A172 (cell line): Measurements from ENCODE around the gene FKBP11. TPM values are rescaled to one million over a fixed set of nuclear protein-coding genes. Genes with fewer than 3 reads are reported as not detected.

ENCODE experiments used
- DNase-seq: peaks from one replicate; pipeline ENCODE4 v3.0.0-alpha.2; 2015; ENCODE audit warnings: low spot score
- total RNA-seq: library from RNA; depleted of rRNA; stranded (reverse); fragments of >200 nt; shearing (Covaris generic); gene quantifications from 2 replicates; pipeline ENCODE4 v1.2.3, GENCODE V29; 2014; rRNA removed

The FKBP11 gene
- total RNA-seq = 2.8 and 3.3 TPM in 2 replicates

DNA sequence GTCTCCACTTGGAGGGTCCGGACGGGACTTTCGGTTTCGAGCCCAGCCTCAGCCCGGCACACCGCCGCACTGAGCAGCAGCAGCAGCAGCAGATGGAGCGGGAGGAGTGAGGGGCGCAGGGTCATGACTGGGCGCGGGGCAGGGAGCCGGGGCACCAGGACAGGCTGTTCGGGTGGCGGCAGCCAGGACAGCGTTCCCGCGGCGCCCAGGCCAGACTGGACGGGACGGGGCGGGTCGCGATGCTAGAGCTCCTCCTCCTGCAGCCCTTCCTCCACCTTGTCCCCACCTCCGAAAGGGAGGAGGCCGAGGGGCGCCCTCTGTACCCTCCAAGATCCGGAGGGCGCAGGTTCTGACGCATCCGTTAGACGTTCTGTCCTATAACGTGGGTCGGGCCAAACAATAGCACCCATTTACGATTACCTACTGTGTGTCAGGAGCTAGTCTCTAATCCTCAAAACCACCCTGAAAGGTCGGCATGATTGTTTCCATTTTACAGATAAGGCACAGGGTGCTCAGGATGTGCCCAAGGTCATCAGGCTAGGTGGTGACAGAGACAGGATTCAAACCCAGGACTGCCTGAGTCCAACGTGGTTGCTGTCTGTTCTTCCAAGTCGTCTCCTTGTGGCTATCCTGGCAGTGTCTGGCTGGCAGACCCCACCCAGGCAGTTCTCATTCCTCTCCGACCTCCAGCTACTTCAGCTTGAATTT, at the start of gene FKBP11:
Gene FKBP11, minus strand, starts transcription at position 189 of the 708 bp plus-strand sequence. Its CDS starts 64 bp downstream, at position 125.
- DNase-seq = no peak

DNA sequence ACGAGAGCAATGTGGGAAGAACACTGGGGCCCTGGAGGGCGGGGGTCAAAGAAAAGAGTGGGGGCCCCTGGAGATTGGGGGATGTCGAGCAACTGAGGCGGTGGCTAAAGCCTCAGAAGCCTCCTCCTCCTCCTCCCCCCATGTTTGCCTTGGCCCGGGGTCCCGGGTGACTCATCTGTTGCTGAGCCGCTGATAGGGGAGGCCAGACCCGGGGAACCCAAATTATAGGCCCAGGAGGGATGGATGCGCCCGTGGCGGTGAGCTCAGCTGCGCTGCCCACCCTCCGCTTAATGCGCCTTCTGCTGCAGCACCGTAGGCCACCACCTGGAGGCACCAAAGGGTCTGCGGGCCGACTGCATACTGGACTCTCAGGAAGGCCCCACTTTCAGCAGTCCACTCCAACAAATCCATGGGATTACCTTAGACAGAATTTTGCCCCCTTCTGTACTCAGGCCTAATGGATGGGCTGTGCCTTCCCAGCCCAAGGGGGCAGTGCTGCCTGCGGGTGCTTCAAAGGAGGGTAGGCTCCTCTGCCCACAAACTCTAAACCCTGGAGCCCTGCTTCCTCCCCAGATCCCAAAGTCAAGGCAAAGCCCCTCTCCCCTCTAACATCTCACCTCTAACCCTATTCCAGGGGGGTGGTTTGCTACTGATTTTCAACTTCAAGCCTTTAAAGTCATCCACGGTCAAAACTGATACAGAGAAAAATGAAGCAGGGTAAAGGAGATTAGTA, 48.8 kb upstream of the FKBP11 start:
- DNase-seq = no peak

DNA sequence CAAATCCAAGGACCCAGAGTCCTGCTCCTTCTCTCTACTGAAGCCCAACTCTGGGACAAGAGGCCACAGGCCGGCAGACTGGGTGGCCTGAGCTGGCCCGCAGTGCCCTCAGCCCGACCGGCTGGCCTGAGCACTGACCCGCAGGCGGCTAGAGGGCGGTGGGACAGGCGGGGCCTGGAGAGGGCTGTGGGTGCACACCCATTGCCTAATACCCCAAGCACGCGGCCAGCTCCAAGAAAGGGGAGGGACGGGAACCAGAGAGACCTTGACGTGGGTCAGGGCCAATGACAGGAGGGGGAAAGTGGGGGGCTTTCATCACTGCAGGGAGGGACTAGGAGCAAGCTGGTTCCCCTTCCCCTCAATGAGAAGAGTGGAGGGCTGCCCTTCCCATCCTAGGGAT, 48.2 kb upstream of the FKBP11 start:
- no peak for DNase-seq

DNA sequence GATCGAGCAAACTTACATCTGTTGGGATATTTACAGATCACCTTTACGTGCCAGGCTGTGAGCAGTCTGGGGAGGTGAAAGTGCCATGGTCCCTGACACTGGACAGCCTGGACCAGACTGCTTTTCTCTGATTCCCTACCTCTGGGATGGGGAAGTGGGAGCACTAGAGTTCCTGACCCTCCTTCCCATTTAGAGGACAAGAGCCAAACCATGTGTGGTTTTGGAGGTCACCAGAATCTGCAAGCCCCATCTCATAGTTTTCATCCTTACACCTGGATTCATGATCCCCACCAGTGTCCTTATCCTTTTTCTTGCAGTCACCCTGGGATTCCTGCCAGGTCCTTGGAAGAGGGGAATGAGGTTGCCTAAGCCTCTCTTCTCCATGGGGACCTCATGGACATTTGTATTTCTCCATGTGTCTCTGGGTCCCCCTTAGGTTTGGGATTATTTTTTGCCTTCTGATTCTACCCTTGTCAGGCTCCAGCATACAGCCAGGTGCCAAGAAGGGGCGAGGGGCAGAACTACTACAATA, 47.7 kb upstream of the FKBP11 start:
- no peak for DNase-seq

DNA sequence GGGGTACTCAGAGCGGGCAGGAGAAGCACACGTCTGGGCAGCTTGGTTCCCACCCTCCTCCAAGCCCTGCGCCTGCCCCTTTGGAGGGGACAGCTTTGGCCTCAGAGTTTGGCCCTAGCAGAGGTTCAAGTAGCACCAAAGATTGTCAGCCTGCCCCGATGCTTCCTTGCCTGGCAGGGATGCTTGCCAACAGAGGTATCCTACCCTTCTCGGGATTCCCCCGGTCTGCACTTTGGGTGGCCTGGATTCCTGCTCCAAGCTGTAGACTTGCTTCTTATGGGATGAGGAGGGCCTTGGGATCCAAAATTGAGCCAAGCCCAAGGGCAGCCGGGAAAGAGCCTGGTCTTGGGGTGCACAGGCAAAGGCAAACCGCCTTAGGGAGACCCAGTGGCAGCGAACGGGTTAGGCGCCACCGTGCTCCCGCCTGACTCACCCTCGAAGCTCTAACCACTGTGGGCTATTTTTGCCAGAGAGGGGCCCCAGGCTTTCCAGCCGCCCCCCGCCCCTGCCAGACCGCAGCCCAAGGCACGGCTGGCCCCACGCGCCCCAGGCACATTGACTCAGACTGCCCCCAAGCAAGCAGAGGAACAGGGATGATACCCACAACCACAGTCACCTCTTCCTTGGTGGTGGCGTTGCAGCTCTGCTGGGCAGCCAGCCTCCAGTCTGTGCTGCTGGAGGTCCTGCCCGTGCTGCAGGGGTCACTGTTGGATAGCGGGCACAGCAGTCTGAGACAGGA, 47.1 kb upstream of the FKBP11 start:
- no peak for DNase-seq

DNA sequence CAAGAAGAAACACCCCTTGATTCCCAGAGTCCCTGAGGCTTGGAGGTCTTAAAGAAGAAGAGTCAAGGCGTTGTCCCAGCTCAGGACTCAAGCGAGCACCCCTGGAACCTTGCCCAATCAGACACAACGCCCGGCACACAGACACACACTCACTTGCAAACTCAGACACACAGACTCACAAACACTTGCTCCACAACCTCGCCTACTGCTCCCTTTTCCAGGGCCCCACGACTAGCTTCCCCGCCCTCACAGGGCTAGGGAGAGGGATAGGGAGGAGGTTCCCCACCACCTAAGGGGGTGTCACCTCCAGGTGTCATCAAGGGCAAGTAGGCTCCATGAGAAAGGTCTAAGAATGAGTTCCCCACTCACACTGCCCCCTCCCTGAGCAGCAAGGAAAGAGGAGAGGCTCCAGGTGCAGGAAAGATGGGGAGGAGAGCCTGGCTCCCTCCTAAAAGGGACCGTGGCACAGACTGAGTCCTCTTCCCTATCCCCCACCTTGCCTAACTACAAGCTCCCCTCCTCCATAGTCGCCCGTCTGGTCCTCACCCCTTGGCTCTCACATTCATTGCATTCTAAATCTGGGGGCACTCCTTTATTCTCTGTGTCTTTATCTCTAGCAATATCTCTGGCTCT, 45.5 kb upstream of the FKBP11 start:
- no peak for DNase-seq

DNA sequence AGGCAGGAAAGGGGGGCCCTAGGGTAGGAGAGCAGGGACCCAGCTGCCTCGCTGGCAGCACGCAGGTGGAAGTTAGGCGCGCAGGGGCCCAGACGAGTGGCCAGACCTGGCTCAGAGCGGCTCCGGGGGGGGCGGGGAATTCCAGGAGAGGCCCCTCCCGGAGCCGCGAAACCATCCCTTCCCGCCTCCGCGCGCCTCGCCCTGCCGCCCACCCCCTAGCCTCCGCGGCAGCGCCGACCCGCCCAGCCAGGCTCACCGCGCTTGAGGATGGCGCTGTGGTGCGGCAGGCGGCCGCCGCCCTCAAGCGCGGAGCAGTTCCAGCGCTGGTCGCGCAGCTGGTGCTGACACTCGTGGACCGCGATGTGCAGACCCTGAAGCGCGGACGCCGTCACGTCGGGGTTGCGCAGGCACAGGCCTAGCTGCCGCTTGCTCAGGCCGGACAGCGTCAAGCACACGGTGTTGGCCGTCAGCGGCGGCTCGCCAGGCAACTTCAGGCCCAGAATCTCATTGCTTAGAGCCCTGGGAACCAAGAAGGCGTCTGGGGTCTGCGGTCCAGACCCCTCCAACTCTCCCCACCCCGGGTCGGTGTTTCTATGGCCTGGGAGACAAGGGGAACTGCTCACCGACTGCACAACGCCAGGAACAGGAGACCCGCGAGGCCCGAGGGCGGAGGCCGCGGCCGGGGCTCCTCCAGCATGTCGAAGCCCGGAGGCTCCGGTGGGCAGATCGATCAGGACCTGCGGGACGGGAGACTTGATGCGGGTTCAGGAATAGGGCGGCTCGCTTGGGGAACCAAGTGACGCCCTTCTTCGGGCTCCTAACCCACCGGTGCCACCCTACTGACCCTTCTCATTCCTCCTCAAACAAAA, 44.8 kb upstream of the FKBP11 start:
- DNase-seq = no peak

DNA sequence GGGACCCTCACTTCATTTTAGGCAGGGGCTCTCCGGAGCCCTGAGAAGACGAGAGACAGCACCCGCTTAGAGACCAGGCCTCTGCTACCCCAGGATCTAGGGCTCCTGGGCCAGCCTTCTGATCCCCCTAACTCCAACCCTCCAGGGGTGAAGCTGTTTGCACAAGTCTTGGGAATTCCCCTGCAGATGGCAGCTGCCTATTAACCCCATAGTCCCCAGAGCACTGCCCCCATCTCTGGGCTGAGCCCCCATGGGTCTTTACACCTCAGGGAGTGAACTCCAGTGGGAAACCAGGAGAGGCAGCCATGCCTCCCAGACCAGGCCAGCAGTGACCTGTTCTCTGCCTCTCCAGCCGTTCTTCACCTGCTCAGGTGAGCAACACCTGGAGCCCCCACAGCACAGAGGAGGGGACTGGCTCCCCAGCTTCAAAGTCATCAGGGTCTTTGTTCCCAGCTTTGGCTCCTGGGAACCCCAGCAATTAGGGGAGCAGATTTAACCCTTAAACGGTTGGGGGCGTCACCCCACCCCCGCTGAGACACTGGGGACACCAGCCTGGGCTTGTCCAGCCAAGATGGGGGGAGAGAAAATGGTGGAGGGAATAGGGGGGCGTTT, 44.0 kb upstream of the FKBP11 start:
- no peak for DNase-seq

DNA sequence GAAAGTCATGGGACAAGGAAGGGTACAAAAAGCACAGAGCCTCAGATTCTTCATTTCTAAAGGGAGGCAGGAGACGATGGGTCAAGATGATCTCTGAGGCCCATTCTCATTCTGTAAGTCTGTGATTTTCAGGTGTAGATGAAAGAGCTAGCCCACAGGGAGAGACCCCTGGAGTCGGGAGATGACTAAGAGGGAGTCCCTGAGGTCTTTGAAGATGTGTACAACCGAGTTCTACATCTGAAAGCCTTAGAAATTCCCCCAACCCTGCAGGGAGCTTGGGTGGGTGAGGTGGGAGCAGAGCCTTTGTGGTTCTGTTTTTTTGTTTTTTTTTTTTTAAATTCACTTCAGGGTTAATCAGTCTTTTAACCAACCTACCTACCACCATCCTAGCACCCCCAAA, 43.2 kb upstream of the FKBP11 start:
- no peak for DNase-seq

DNA sequence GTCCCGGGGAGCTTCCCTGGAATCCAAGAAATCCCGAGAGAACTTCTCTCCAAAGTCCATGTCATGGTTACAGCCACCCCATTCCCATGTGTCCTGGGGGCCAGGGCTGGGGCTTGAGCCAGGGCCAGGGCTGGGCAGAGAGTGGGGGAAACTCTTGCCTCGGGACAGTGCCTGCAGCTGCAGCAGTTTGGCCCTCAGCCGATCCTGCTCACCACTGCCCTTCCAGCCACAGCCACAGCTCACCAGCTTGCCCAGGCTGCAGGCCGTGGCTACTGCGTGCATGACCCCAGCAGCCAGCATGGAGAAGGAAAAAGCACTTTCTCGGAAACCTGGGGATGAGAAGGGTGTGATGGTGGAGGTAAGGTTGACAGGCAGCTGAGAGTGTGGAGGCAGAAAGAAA, 42.7 kb upstream of the FKBP11 start:
- DNase-seq = no peak

DNA sequence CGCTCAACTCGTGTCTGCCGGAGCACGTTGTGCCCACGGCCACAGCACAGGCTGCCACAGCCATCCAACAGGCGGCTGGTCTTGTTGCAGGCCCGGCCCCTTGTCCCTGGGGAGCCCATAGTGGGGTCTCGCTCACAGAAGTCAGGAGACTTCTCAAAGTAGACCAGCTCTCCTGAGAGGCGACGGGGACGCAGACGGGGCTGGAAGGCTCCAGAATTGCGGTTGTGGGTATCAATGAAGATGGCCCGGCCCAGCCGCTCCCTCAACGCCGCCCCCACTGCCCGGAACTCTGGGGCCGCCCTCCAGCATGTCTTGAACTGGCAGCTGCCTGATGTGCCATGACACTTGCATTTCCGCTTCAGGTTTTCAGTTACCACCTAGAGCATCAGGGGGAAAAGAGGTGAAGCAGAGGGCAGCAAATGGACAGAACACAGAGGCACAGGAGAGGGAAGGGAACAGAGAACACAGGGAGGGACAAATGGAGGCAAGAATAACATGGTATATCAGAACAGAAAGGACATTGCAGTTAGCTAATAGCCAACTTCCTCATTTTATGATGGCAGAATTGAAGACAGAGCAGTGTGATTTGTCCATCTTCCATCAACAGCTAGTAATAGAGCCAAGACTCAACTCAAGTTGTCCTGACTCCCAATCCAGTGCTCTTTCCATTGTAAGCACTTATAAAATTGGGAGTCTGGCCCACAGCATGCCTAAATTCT, 41.0 kb upstream of the FKBP11 start:
- no peak for DNase-seq

DNA sequence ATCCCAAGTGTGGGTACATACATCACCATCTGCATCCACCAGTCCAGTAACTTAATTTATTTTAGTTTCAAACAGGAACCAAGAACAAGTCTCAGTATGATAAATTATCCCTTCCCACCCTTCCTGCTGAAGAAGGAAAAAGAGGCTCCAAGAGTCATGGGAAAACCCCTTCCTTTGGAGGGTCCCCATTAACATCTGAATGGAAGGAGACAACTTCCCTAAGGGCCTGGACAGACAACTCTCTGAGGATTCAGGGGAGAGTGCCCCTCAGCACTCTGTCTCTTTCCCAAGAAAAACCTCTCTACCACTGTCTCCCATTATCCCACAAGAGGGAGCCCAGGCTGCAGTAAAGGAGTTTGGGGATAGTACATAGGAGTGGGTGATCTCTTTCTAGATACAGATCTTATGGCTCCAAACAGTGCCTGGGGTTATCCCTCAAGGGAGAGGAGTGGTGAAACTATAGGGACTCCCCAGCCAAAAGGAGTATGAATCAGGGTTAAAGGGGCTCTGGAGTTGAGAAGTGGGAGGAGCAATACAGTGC, 40.1 kb upstream of the FKBP11 start:
- peak; percentile 16 for DNase-seq

DNA sequence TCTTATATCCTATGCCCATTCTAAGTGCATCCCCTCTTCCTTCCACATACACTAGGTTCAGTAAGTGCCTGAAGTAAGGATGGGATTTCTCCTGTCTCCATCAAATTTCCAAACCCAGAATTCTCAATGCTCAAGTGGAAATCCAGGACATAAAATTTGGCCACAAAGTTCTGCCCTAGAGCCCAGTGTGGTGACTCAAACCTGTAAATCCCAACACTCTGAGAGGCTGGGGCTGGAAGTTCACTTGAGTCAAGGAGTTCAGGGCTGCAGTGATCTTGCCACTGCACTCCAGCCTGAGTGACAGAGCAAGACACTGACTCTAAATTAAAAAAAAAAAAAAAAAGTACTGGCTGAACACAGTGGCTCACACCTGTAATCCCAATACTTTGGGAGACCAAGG, 36.5 kb upstream of the FKBP11 start:
- DNase-seq = no peak

DNA sequence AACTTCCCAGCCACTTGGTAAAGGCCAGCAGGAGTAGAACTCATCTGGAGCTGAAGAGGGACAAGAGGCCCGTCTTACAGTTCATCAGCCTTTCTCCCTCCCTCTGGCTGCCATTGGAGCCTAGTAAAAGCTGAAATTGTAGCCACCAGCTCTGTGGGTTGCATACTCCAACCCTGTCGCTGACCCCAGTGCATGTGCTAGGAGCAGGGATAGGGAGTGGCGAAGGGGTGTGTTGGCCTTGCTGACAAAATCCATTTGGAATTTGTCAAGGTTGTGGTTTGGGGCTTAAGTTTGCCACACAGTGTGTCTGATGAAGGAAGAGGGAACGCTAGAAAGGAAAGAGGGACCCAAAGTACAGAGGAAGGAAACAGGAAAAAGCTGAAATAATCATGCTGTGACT, 36.0 kb upstream of the FKBP11 start:
- peak; percentile 43 for DNase-seq

DNA sequence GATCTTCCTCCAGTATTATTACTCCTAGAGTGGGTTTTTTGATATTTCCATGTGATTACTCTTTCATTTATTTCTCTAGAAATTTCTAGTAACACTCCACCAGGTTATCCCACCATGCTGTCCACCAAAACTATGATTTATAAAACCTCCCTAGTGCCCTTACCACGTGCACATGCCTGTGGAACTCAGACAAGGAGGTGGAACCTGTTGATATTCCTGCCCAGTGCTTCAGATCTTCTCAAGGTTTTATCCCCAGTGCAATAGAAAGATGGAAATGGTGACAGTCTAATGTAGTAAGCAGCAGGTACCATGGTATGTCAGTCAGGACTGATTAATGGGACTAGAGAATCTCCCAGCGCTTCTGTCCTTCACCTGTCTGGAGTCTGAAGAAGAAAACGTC, 35.5 kb upstream of the FKBP11 start:
- DNase-seq = no peak

DNA sequence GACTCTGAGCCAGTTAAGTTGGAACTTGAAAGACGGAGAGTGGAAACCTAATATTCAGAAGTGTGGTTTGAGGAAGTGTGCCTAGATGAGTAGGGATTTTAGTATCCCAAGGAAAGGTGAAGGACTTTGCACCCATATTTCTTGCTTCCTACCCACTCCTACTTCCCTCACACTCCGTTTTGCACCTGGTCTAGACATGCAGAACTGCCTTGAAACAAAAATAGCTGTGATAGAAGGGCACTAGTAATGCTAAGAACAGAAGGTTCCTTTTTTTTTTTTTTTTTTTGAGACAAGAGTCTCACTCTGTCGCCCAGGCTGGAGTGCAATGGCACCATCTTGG, 32.7 kb upstream of the FKBP11 start:
- no peak for DNase-seq

DNA sequence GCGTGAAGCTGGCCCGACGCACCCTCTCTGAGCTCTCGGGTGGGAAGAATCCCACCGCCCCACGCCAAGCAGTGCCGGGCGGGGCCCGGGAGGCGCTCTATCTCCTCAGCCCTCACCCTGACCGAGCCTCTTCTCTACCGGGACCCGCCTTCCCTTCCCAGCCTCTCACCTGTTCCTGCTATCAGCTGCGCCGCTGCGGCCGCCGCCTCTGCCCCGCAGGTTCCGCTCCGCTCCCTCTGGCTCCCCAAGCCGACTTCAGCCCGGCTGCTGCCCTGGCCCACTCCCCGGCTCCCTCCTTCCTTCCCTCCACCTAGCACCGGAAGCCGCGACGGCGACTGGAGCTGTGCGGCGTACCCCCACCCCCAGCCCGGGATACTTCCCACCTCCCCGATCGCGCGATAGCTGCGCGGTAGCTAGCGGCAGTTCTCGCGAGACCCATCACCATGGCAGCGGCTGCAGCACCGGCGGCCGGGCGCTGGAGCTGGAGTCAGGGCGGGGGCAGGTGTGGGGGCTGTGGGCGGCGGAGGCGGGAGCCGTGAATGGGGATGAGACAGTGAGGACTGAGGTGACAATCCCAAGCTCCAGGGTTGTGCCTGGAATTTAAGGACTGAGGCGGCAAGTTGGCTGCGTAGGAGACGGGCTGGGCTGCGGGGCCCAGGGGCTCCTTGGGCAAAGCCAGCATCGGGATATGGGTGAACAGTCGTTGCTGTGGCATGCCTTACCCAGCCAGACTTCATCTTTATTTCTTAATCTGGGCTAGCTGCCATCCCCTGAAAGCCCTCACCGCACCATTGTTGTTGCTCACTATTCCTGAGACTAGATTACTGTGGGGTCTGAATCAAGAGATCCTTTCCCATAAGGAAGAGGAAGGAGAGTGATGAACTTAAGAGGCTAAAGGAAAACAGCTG, 32.1 kb upstream of the FKBP11 start, which contains the start of gene ARF3:
Gene ARF3, minus strand, starts transcription at position 347 of the 908 bp plus-strand sequence. CDS start 16,392 bp downstream, outside the sequence.
- DNase-seq = peak; percentile 86
